GM18502 (cell line): ENCODE measurements around the gene POLR1A.

Experiments used
- ATAC-seq: cut with Tn5 transposase; IDR thresholded peaks from one replicate; pipeline ENCODE4 v1.9.1; 2021; ENCODE audit warnings: mild to moderate bottlenecking; ENCODE audit not compliant: unreplicated experiment, poor library complexity

Gene POLR1A

DNA sequence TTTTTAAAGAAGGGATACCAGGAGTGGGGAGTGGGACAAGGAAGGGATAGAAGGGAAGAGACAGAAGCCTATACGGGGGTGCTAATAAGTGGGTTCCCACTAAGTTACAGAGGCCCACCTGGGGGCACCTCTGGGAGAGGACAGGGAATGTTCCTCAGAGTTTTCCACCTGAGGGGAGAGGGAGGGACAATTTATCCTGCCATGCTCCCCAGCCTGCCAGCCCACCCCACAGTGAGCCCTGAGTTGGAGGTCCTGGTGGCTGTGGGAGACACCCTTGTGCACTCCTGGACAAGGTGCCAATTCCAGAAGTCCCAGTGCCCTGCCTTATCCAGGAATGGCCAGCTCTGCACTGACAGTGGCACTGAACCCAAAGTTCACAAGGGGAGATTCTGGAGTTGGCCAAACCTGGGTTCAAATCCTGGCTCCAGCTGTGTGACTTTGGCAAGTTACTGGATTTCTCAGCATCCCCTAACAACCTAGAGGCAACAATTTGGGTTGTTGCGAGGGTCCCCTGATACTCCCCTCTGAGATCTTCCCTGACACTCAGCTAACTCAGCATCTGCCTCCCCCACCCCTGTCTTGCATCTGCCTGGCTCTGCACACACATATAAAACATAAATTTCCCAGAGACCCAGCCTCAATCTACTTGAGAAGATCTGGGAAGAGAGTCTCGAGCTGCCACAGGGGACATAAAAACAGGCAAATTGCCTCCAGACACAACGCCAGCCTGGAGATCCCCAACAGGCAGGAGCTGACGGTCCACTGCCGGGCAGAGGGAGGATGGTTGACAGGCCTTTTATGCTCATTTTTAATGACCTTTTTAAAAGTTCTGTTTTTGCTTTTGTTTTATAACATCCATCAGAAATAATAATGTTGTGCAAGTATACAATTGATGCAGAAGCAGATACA, 118.2 kb downstream of the POLR1A start:
- ATAC-seq = no peak

DNA sequence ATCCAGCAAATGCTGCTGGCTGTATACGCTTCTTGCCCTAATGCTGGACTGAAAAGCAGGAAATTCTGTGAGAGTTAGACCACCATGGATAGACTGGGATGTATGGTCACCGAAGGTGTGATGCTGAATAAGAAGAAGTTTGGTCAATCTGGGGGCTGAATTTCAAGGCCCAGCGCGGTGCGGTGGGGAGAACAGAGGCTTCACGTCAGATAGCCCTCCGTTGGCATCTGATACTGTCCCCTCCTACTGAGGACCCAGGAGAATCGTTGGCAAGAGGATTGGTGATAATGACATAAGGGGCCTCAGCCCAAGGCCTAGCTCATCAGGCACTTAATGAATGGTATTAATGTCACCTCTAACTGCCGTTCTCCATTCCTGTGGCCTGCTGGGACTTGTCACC, 119.6 kb downstream of the POLR1A start:
- no peak for ATAC-seq

GRCh38 chr2:85984788-85985187, 120.9 kb downstream of the POLR1A start:
- no peak for ATAC-seq

GRCh38 chr2:85983766-85984165, 121.9 kb downstream of the POLR1A start:
- ATAC-seq = no peak

GRCh38 chr2:85981579-85982247, 124.0 kb downstream of the POLR1A start:
- ATAC-seq = no peak

DNA sequence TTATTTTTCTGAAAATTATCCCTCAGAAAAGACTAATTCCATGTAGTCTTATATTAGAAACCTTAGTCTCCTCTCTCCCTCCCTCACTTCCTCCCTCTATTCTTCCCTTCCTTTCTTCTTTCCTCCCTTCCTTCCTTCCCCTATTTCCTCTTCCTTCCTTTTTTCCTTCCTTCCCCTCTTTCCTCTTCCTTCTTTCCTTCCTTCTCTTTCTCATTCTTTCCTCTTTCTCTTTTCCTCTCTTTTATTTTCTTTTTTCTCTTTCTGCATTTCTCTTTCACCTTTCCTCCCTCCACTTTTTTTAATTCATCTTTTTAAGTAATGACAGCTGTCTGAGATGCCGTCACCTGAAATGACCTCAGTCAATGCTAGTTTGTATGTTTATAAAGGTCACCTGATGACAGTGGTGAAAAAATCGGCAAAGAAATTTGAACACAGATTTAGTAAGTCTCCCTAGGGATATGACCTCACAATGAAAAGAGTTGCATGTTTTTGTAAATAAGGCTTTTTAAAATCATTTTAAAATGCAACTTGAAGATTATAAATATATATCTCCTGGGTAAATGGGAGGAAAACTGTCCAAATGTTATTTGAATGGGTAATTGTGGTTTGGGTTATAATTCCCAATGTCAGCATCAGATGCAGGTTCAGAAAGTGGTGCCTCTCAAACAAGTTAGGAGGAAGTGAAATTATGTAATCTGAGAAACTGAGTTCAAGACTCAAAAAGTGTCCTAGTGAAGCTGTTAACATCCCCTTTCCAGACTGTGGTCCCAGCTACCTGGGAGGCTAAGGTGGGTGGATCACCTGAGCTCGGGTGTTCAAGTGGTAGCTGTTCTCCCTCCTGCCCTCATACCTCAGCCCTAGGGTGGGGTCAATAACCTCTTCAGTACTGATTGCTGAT, 126.6 kb downstream of the POLR1A start:
- ATAC-seq = no peak

GRCh38 chr2:85976106-85976920, 129.4 kb downstream of the POLR1A start:
- ATAC-seq = no peak

DNA sequence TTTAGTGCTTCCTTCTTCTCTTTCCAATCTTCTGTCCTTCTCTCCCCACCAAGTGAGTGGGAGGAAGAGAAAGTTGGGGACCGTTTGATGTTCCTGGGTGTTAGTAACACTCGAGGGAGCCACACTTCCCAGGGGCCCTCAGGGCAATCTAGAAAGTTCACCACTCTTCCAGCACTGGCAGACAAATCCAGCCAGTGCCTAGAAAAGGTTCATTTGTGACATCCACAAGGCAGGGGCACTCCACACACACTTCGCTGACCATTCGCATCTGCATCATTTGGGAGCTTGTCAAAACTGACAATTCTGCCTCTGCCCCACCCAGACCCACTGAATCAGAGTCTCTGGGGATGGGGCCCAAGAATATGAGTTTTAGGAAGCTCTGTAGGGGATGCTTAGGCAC, 130.1 kb downstream of the POLR1A start:
- ATAC-seq = no peak

- ATAC-seq = no peak
These were observed 131.3 kb downstream of the POLR1A start for GRCh38 chr2:85974390-85974789.

- ATAC-seq = no peak
These were observed 133.3 kb downstream of the POLR1A start for GRCh38 chr2:85972355-85972754.

DNA sequence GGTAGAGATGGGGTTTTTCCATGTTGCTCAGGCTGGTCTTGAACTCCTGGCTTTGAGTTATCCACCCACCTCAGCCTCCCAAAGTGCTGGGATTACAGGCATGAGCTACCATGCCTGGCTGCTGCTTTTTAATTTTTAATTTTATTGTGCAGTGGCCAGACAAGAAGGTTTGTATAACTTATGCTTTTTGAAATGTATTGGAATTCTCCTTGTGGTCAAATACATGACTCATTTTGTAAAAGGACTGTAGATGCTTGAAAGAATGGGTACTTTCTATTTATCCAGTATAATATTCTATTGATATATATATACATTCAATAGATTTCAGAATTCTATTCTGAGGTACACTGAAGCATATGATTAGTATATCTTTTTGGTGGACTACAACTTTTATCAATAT, 134.3 kb downstream of the POLR1A start:
- ATAC-seq = no peak
